ENCODE measurements around the gene MGAT4C.
"Not testable (repeated sequence)": the region's sequence is repeated elsewhere in the genome, so short reads cannot be mapped to it uniquely, and the experiment has no call there.

Gene MGAT4C

GRCh38 chr12:86228656-86229055, 27.5 kb downstream of the MGAT4C start:
- no peak for DNase-seq

- DNase-seq: no peak
Measured at GRCh38 chr12:86226481-86226880, 29.7 kb downstream of the MGAT4C start.

- no peak for DNase-seq
Measured at GRCh38 chr12:86216591-86216990, 39.6 kb downstream of the MGAT4C start.

- DNase-seq: no peak
Measured at GRCh38 chr12:86213012-86213411, 43.2 kb downstream of the MGAT4C start.

- no peak for DNase-seq
Measured at GRCh38 chr12:86198696-86199444, 57.3 kb downstream of the MGAT4C start.

GRCh38 chr12:86196465-86196864, 59.7 kb downstream of the MGAT4C start:
- DNase-seq: no peak

- no peak for DNase-seq
Measured at GRCh38 chr12:86194721-86195120, 61.5 kb downstream of the MGAT4C start.

GRCh38 chr12:86193931-86194330, 62.3 kb downstream of the MGAT4C start:
- DNase-seq: no peak

GRCh38 chr12:86188226-86188625, 68.0 kb downstream of the MGAT4C start:
- no peak for DNase-seq

- DNase-seq: no peak
Measured at GRCh38 chr12:86186449-86186848, 69.7 kb downstream of the MGAT4C start.

- DNase-seq: no peak
Measured at GRCh38 chr12:86179855-86180254, 76.3 kb downstream of the MGAT4C start.

GRCh38 chr12:86174188-86174587, 82.0 kb downstream of the MGAT4C start:
- no peak for DNase-seq

GRCh38 chr12:86172913-86173443, 83.2 kb downstream of the MGAT4C start:
- DNase-seq: no peak

GRCh38 chr12:86170051-86170450, 86.1 kb downstream of the MGAT4C start:
- no peak for DNase-seq

GRCh38 chr12:86158956-86159355, 97.2 kb downstream of the MGAT4C start:
- DNase-seq: no peak

GRCh38 chr12:86154620-86155019, 101.6 kb downstream of the MGAT4C start:
- no peak for DNase-seq

- no peak for DNase-seq
Measured at GRCh38 chr12:86148612-86149011, 107.6 kb downstream of the MGAT4C start.

- DNase-seq: no peak
Measured at GRCh38 chr12:86148071-86148470, 108.1 kb downstream of the MGAT4C start.

GRCh38 chr12:86145156-86145555, 111.0 kb downstream of the MGAT4C start:
- DNase-seq: no peak

GRCh38 chr12:86143162-86143561, 113.0 kb downstream of the MGAT4C start:
- no peak for DNase-seq

GRCh38 chr12:86139671-86140070, 116.5 kb downstream of the MGAT4C start:
- DNase-seq: no peak

GRCh38 chr12:86138770-86139169, 117.4 kb downstream of the MGAT4C start:
- DNase-seq: no peak

GRCh38 chr12:86137936-86138335, 118.3 kb downstream of the MGAT4C start:
- no peak for DNase-seq

- no peak for DNase-seq
Measured at GRCh38 chr12:86134561-86134960, 121.6 kb downstream of the MGAT4C start.

GRCh38 chr12:86126900-86127299, 129.3 kb downstream of the MGAT4C start:
- DNase-seq: not testable (repeated sequence)
